K562 (cell line): ENCODE data around the gene ZNF296. TPM values are rescaled to one million over a fixed set of nuclear protein-coding genes. Genes with fewer than 3 reads are reported as not detected.
"Not testable (repeated sequence)": the region's sequence is repeated elsewhere in the genome, so short reads cannot be mapped to it uniquely, and the experiment has no call there.

Experiments used
- ATAC-seq: fragments of 200-7000 bp; cut with Tn5 transposase; 3 replicates; pipeline ENCODE4 v1.9.1; 2020; ENCODE audit warnings: moderate library complexity
- BruUV-seq: library from RNA; stranded (reverse); fragments of 400-500 nt; replicated peaks from 2 replicates; lab custom pipeline; 2021; lab: Mats Ljungman, UMichigan
- CTCF ChIA-PET: fragments of 300-600 bp; formaldehyde crosslinking; extraction: SDS; loops from one replicate; lab custom pipeline; 2021; ENCODE audit warnings: low intra/inter-chr PET ratio; lab: Yijun Ruan, JAX
- POLR2A ChIA-PET: fragments of 300-600, 350-650 bp; sonication (Branson Sonifier 250); formaldehyde crosslinking; extraction: SDS; loops from one replicate; lab custom pipeline; 2021; ENCODE audit warnings: antibody characterized with exemption, inconsistent platforms; lab: Yijun Ruan, JAX
- DNase-seq, 4 experiments: peaks; one replicate each; pipeline versions ENCODE4 v3.0.0 to v3.0.0-alpha.2; 2011 to 2018; ENCODE audit warnings: low spot score in 3 of 4, mixed read lengths in 3 of 4; ENCODE audit errors: extremely low read depth in 1 of 4
- FAIRE-seq: peaks from 2 replicates; lab custom pipeline; 2011; peaks lifted over from hg19 to GRCh38; lab: Jason Lieb, UNC
- H2AFZ ChIP-seq: 2 replicates; pipeline ENCODE4 v1.6.0; 2011; ENCODE audit warnings: low read depth, low read length, control low read depth, inconsistent platforms
- H3K27ac ChIP-seq: fragments of 200-600 bp; 3 replicates; pipeline ENCODE4 v1.8.0; 2011; ENCODE audit warnings: low read depth, mild to moderate bottlenecking, control low read depth, inconsistent platforms, low read length, moderate library complexity, mixed read lengths; ENCODE audit errors: extremely low read depth
- H3K27me3 ChIP-seq, 2 experiments: fragments of 300-600 bp in 1 of 2; 2 replicates in 1 of 2; 3 replicates in 1 of 2; pipeline versions ENCODE4 v1.6.0 to v1.8.0; 2011; ENCODE audit warnings: inconsistent platforms in 2 of 2, low read length in 2 of 2, mild to moderate bottlenecking in 1 of 2, mixed read lengths in 1 of 2, moderate library complexity in 1 of 2; ENCODE audit not compliant: control insufficient read depth in 2 of 2, insufficient read depth in 2 of 2
- H3K36me3 ChIP-seq: fragments of 300-600 bp; 3 replicates; pipeline ENCODE4 v1.8.0; 2011; ENCODE audit warnings: mild to moderate bottlenecking, low read length, inconsistent platforms; ENCODE audit not compliant: control insufficient read depth, insufficient read depth
- H3K4me1 ChIP-seq, 2 experiments: fragments of 200-600 bp in 1 of 2; replicated peaks in 1 of 2; 2 replicates in 1 of 2; 3 replicates in 1 of 2; pipeline versions ENCODE4 v1.5.1 to v1.8.0; 2011; ENCODE audit warnings: inconsistent platforms in 2 of 2, low read length in 2 of 2, mild to moderate bottlenecking in 1 of 2, mixed read lengths in 1 of 2, moderate library complexity in 1 of 2; ENCODE audit not compliant: control insufficient read depth in 2 of 2, insufficient read depth in 2 of 2
- H3K4me2 ChIP-seq: 2 replicates; pipeline ENCODE4 v1.6.1; 2011; ENCODE audit warnings: low read length, control low read depth, inconsistent platforms, mixed read lengths; ENCODE audit not compliant: insufficient read depth
- H3K4me3 ChIP-seq: fragments of 200-600 bp; sonication (generic), shearing (Covaris generic); 2 replicates; pipeline ENCODE4 v1.5.1; 2016; ENCODE audit warnings: control low read depth, inconsistent platforms
- H3K79me2 ChIP-seq: fragments of 200-600 bp; 3 replicates; pipeline ENCODE4 v1.8.0; 2011; ENCODE audit warnings: low read length, inconsistent platforms; ENCODE audit not compliant: control insufficient read depth, insufficient read depth
- H3K9ac ChIP-seq, 2 experiments: 2 replicates each; pipeline versions ENCODE4 v1.6.0 to v1.6.1; 2011; ENCODE audit warnings: low read depth in 2 of 2, low read length in 2 of 2, control low read depth in 1 of 2, inconsistent platforms in 1 of 2, mild to moderate bottlenecking in 1 of 2, mixed read lengths in 1 of 2; ENCODE audit not compliant: insufficient read depth in 1 of 2
- H3K9me1 ChIP-seq: one replicate; pipeline ENCODE4 v1.6.0; 2011; ENCODE audit warnings: inconsistent platforms, mild to moderate bottlenecking, low read length, moderate library complexity; ENCODE audit not compliant: control insufficient read depth, insufficient read depth
- H3K9me3 ChIP-seq: replicated peaks from 2 replicates; pipeline ENCODE4 v1.5.1; 2011; ENCODE audit warnings: low read depth, low read length, inconsistent platforms; ENCODE audit not compliant: control insufficient read depth, insufficient read depth
- H4K20me1 ChIP-seq: replicated peaks from 2 replicates; pipeline ENCODE4 v1.6.1; 2011; ENCODE audit warnings: low read length, inconsistent platforms, mixed read lengths; ENCODE audit not compliant: control insufficient read depth, insufficient read depth
- BCOR ChIP-seq: fragments of 450-650 bp; IDR thresholded peaks from 2 replicates; pipeline ENCODE4 v1.6.1; 2016
- WGBS: fragments of 100-300 bp; shearing (Covaris generic); methylation state at CpG from one replicate; pipeline ENCODE4 v1.1.6; 2016; ENCODE audit warnings: low coverage, mixed read lengths; ENCODE audit not compliant: insufficient coverage; ENCODE audit errors: missing lambda C conversion rate; 5-methylcytosine and 5-hydroxymethylcytosine counted together
- in situ Hi-C: fragments of 300-500 bp; cut with MboI; formaldehyde crosslinking; loops from 4 replicates; pipeline ENCODE4 v1.15.0; 2018; ENCODE audit warnings: inconsistent platforms, mixed read lengths
- intact Hi-C: fragments of 100-400 bp; cut with micrococcal nuclease; formaldehyde crosslinking; loops from 2 replicates; pipeline ENCODE4 v1.14.2; 2022
- polyA plus RNA-seq, 8 experiments: library from polyadenylated mRNA; depleted of rRNA in 4 of 8; stranded (reverse) in 5 of 8; unstranded in 3 of 8; fragments of >200 nt; fragmentation: Nextera tagmentation in 2 of 8; fragmentation: Illumina TruSeq in 1 of 8; extraction: Ambion mirVana in 2 of 8; extraction: Trizol in 1 of 8; gene quantifications; 2 replicates each; pipeline versions ENCODE4 v1.2.1 to v1.2.3, GENCODE V29; 2011 to 2014; ENCODE audit warnings: inconsistent platforms in 1 of 8, missing spikeins in 1 of 8
- total RNA-seq, 7 experiments: library from RNA; depleted of rRNA in 6 of 7; stranded (reverse); fragments of >200 nt in 6 of 7; fragmentation: Illumina TruSeq in 2 of 7; extraction: Trizol in 2 of 7; gene quantifications; 2 replicates each; pipeline versions ENCODE4 v1.2.1 to v1.2.3, GENCODE V29; 2011 to 2021; ENCODE audit warnings: low replicate concordance in 1 of 7
- TF ChIP-seq, protein P1 (sequence below): sonication (generic); formaldehyde crosslinking; IDR thresholded peaks from 2 replicates; pipeline ENCODE4 v1.8.1; 2023; ENCODE audit warnings: mild to moderate bottlenecking, missing genetic modification reagents

ZNF296 gene
- total and polyA plus RNA-seq, 9 of the 15 experiments (the other 6 are each of a cell fraction or from before 2014, with no cell fraction given): 0.03 to 8.8 (median 0.47) TPM; not detected in 1

DNA sequence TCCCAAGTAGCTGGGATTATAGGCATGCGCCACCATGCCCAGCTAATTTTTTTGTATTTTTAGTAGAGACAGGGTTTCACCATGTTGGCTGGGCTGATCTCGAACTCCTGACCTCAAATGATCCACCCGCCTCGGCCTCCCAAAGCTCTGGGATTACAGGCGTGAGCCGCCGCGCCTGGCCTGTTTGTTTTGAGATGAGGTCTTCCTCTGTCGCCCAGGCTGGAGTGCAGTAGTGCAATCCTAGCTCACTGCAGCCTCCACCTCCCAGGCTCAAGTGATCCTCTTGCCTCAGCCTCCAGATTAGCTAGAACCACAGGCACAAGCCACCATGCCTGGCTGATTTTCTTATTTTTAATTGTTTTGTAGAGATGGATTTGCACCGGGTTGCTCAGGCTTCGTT, 30.1 kb upstream of the ZNF296 start:
- peaks cover 77% of the 10 kb centered on the region for H3K79me2 ChIP-seq
- peaks cover 46% of the 10 kb centered on the region for H4K20me1 ChIP-seq
- CTCF ChIA-PET, H3K9me1 ChIP-seq, in situ Hi-C loops, H2AFZ ChIP-seq, DNase-seq, FAIRE-seq, H3K4me3 ChIP-seq, H3K27me3 ChIP-seq, intact Hi-C loops, H3K9ac ChIP-seq, ATAC-seq, H3K36me3 ChIP-seq, H3K4me2 ChIP-seq, H3K27ac ChIP-seq, H3K9me3 ChIP-seq, BruUV-seq: not testable (repeated sequence)
- POLR2A ChIA-PET: interaction anchor here (0.6 to 1.4 kb wide), 2 partner anchors 12 to 124 kb away, joined by 3 read pairs; no protein-coding TSS in a partner anchor
- WGBS: 70% methylated on average over 11 of the region's 11 CpGs
- TF ChIP-seq, protein P1, sequence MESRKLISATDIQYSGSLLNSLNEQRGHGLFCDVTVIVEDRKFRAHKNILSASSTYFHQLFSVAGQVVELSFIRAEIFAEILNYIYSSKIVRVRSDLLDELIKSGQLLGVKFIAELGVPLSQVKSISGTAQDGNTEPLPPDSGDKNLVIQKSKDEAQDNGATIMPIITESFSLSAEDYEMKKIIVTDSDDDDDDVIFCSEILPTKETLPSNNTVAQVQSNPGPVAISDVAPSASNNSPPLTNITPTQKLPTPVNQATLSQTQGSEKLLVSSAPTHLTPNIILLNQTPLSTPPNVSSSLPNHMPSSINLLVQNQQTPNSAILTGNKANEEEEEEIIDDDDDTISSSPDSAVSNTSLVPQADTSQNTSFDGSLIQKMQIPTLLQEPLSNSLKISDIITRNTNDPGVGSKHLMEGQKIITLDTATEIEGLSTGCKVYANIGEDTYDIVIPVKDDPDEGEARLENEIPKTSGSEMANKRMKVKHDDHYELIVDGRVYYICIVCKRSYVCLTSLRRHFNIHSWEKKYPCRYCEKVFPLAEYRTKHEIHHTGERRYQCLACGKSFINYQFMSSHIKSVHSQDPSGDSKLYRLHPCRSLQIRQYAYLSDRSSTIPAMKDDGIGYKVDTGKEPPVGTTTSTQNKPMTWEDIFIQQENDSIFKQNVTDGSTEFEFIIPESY (CRISPR knock-in tag): peak; percentile 53; the same call in 1 of the 2 replicates
- TF ChIP-seq BCOR: 0 out of 2 replicates have a peak, but pooled peaks have one; percentile 10
- H3K4me1 ChIP-seq: peaks cover 3 to 18% of the 10 kb centered on the region in 2 experiments; a peak in 4 of 5 replicates
